ENCODE results near the gene NEUROD2. TPM values are rescaled to one million over a fixed set of nuclear protein-coding genes. Genes with fewer than 3 reads are reported as not detected.

The NEUROD2 gene
- total and polyA plus RNA-seq, 2 of the 8 experiments (the other 6 are each of a cell fraction or from before 2014, with no cell fraction given) = not detected

DNA sequence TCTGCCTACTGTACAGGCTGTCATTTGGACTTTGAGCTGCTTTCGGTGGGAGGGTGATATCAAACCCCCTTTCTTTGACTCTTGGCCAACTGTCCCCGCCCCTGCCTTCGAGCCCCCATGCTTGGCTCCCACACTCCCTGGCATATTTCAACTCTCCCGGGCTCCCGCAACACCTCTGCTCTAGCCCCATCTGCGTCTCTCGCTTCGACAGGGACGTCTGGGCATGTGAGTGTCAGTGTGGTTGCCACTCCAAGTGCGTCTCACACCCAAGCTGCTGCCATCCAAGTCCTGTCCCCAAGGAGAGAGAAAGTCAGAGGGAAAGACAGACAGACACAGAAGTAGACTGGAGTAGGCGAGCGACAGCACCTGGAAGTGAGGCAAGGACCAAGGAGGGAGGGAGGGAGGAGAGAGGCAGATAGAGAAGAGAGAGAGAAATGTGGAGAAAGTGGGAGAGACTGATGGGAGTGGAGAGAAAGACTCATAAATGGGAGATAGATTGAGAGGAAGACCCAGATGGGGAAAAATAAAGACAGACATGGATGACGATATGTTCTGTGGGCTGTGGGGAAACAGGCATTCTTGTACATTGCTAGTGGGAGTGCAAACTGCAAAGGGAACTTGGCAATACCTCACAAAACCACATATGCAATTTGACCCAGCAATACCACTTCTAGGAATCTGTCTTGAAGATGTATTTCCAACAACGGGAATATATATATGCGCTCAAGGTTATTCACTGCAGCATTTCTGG, 41.1 kb upstream of the NEUROD2 start (continued):
- no peak for TF ChIP-seq EGR1 (IDR thresholded peaks at IDR 0.05; ENCODE audit: borderline replicate concordance, low read depth, low read length)
- no peak for TF ChIP-seq RNF2 (IDR thresholded peaks at IDR 0.05; ENCODE audit: borderline replicate concordance, low read depth, low read length, missing control alignments, poor library complexity, severe bottlenecking)
- no peak for TF ChIP-seq BACH1 (IDR thresholded peaks at IDR 0.05; ENCODE audit: low read length)
- no peak for TF ChIP-seq KDM5A (IDR thresholded peaks at IDR 0.05; ENCODE audit: low read length)
